ENCODE results near the gene IGF2BP3.

IGF2BP3 gene

DNA sequence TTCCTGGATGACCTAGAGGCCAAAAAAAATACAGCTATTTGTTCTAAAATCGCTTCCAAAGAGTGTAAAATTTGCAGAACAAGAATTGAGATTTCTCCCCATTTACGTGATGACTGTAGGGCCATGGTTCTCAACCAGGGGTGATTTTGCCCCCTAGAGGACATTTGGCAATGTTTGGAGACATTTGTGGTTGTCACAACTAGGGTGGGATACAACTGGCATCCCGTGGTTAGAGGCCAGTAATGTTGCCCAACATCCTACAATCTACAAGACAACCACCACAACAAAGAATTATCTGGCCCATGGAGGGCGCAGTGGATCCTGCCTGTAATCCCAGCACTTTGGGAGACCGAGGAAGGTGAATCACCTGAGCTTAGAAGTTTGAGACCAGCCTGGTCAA lies 193.9 kb downstream of the IGF2BP3 start:
- H3K36me3 ChIP-seq (ENCODE audit: control insufficient read depth, insufficient read depth, low read length): no peaks in the 10 kb centered on the region
- H3K4me3 ChIP-seq (ENCODE audit: insufficient read depth, low read depth, low read length, poor library complexity, severe bottlenecking): no peak overlapping the region
- H3K4me1 ChIP-seq (ENCODE audit: control insufficient read depth, insufficient read depth, low read length, poor library complexity, severe bottlenecking): no peaks in the 10 kb centered on the region
- H3K27ac ChIP-seq (ENCODE audit: insufficient read depth, low read length, poor library complexity, severe bottlenecking): no peak overlapping the region
- H3K27me3 ChIP-seq (replicated peaks; ENCODE audit: control insufficient read depth, insufficient read depth, low read length, poor library complexity, severe bottlenecking): no peaks in the 10 kb centered on the region
- no peak for DNase-seq
- H3K9me3 ChIP-seq (ENCODE audit: control insufficient read depth, low read length): no peaks in the 10 kb centered on the region

DNA sequence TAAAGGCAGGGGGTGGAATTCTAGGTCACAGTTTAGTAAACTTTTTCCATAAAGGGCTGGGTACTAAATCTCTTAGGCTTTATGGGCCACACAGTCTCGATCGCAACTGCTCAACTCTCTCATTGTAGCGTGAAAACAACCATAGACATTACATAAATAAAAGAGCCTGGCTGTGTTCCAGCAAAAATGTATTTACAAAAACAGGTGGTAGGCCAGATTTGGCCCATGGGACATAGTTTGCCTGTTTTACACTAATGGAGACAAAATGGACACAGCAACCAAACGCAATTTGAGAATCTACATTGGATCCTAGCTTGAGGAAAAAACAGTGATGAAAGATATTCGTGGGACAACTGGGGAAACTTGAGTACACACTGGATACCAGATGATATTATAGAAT lies 194.4 kb downstream of the IGF2BP3 start:
- Histone ChIP-seq H3K4me1 (ENCODE audit: control insufficient read depth, insufficient read depth, low read length, poor library complexity, severe bottlenecking) (no peaks in the 10 kb centered on the region), H3K4me3 (ENCODE audit: insufficient read depth, low read depth, low read length, poor library complexity, severe bottlenecking) (no peak overlapping the region), H3K27me3 (replicated peaks; ENCODE audit: control insufficient read depth, insufficient read depth, low read length, poor library complexity, severe bottlenecking) (no peaks in the 10 kb centered on the region), H3K27ac (ENCODE audit: insufficient read depth, low read length, poor library complexity, severe bottlenecking) (no peak overlapping the region), H3K9me3 (ENCODE audit: control insufficient read depth, low read length) (no peaks in the 10 kb centered on the region), H3K36me3 (ENCODE audit: control insufficient read depth, insufficient read depth, low read length) (no peaks in the 10 kb centered on the region)
- no peak for DNase-seq

DNA sequence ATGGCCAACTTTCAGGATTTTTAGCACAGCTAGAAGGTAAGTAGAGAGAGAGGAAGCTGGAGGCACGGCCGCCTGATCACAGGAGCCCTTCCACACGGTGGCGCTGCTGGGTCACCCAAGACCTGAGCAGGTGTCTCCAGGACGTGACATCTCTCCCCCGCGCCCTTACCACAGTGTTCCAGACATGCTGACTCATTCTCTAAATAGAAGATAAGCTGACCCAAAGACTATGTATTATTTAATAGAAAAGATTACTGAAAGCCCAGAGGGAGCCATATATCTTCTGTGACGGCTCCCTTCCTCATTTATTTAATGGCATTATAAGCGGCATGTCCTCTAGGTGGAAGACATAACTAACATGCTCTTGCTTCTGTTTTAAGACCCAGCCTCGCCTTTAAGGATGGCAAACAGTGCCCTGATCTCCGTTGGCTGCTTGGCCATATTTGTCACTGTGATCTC lies 197.1 kb downstream of the IGF2BP3 start:
- H3K4me3 ChIP-seq (ENCODE audit: insufficient read depth, low read depth, low read length, poor library complexity, severe bottlenecking): no peak overlapping the region

DNA sequence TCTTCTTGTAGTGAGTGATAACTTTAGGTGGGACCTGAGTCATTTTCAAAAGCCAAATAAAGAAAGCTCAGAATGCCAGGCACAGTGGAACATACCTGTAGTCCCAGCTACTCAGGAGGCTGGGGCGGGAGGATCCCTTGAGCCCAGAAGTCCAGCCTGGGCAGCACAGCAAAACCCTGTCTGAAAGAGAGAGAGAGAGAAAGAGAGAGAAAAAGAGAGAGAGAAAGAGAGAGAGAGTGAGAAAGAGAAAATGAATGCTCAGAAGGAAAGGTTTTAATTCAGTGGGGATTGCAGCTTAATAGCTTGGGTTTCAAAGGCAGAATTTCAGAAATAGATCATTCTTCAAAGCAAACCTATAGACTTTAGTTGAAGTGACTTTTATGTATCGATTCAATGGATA lies 198.0 kb downstream of the IGF2BP3 start:
- Histone ChIP-seq H3K36me3 (ENCODE audit: control insufficient read depth, insufficient read depth, low read length) (no peaks in the 10 kb centered on the region), H3K4me1 (ENCODE audit: control insufficient read depth, insufficient read depth, low read length, poor library complexity, severe bottlenecking) (no peaks in the 10 kb centered on the region), H3K27me3 (replicated peaks; ENCODE audit: control insufficient read depth, insufficient read depth, low read length, poor library complexity, severe bottlenecking) (no peaks in the 10 kb centered on the region), H3K4me3 (ENCODE audit: insufficient read depth, low read depth, low read length, poor library complexity, severe bottlenecking) (no peak overlapping the region), H3K9me3 (ENCODE audit: control insufficient read depth, low read length) (no peaks in the 10 kb centered on the region), H3K27ac (ENCODE audit: insufficient read depth, low read length, poor library complexity, severe bottlenecking) (no peak overlapping the region)
- no peak for DNase-seq

More for the DNA sequence above, 197.1 kb downstream of the IGF2BP3 start:
- Histone ChIP-seq H3K27ac (ENCODE audit: insufficient read depth, low read length, poor library complexity, severe bottlenecking) (no peak overlapping the region), H3K27me3 (replicated peaks; ENCODE audit: control insufficient read depth, insufficient read depth, low read length, poor library complexity, severe bottlenecking) (no peaks in the 10 kb centered on the region), H3K4me1 (ENCODE audit: control insufficient read depth, insufficient read depth, low read length, poor library complexity, severe bottlenecking) (no peaks in the 10 kb centered on the region), H3K9me3 (ENCODE audit: control insufficient read depth, low read length) (no peaks in the 10 kb centered on the region), H3K36me3 (ENCODE audit: control insufficient read depth, insufficient read depth, low read length) (no peaks in the 10 kb centered on the region)
- peak; percentile 68 to 75 (median 70) for DNase-seq

DNA sequence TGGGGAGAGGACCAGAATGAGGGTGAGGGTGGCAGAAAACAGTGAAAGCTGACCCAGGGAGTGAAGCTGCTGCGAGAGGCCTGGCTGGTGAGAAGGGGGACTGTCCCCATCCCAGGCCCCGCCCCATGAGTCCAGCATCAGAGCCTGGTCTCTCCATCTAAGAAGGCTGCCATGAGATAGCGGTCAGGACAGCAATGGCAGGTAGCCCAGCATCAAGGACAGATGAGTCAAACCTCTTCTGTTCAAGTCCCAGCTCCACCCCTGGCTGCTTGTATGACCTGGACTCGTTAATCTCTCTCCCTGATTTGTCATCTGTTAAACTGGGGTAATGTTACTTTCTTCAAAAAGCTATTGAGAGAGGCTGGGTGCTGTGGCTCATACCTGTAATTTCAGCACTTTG lies 201.5 kb downstream of the IGF2BP3 start:
- H3K9me3 ChIP-seq (ENCODE audit: control insufficient read depth, low read length): no peaks in the 10 kb centered on the region
- H3K4me1 ChIP-seq (ENCODE audit: control insufficient read depth, insufficient read depth, low read length, poor library complexity, severe bottlenecking): no peaks in the 10 kb centered on the region
- H3K27me3 ChIP-seq (replicated peaks; ENCODE audit: control insufficient read depth, insufficient read depth, low read length, poor library complexity, severe bottlenecking): no peaks in the 10 kb centered on the region
- H3K27ac ChIP-seq (ENCODE audit: insufficient read depth, low read length, poor library complexity, severe bottlenecking): no peak overlapping the region
- H3K36me3 ChIP-seq (ENCODE audit: control insufficient read depth, insufficient read depth, low read length): no peaks in the 10 kb centered on the region
- H3K4me3 ChIP-seq (ENCODE audit: insufficient read depth, low read depth, low read length, poor library complexity, severe bottlenecking): no peak overlapping the region
- DNase-seq: no peak

DNA sequence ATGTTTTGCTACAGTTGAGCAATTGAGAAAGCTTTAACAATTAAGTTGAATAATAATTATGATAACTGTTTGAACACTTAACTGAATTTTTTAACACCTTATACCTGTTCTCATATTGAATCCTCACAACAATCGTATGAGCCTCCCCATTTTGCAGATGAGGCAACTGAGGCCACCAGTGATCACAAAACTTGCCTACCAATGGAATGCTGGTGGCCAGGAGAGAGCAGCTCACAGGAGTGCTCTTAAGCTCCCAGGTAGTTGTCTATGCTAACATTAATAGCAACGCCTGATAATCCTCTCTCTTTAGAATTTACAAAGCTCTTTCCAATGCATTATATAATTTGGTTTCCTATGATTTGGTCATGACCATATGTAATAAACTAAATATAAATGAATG lies 202.1 kb downstream of the IGF2BP3 start:
- Histone ChIP-seq H3K36me3 (ENCODE audit: control insufficient read depth, insufficient read depth, low read length) (no peaks in the 10 kb centered on the region), H3K27me3 (replicated peaks; ENCODE audit: control insufficient read depth, insufficient read depth, low read length, poor library complexity, severe bottlenecking) (no peaks in the 10 kb centered on the region), H3K4me1 (ENCODE audit: control insufficient read depth, insufficient read depth, low read length, poor library complexity, severe bottlenecking) (no peaks in the 10 kb centered on the region), H3K9me3 (ENCODE audit: control insufficient read depth, low read length) (no peaks in the 10 kb centered on the region), H3K4me3 (ENCODE audit: insufficient read depth, low read depth, low read length, poor library complexity, severe bottlenecking) (no peak overlapping the region), H3K27ac (ENCODE audit: insufficient read depth, low read length, poor library complexity, severe bottlenecking) (no peak overlapping the region)
- DNase-seq: no peak

DNA sequence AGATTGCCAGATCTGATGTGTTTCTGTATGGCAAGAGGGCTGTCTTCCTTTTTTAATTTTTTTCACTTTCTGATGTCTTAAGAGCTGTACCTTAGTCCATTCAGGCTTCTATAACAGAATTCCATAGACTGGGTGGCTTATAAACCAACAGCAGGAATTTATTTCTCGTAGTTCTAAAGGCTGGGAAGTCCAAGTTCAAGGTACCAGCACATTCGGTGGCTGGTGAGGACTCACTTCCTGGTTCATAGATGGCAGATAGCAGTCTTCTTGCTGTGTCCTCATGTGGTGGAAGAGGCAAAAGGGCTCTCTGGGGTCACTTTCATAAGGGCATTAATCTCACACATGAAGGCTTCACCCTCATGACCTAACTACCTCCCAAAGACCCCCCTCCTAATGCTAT lies 202.9 kb downstream of the IGF2BP3 start:
- no peaks in the 10 kb centered on the region for H3K9me3 ChIP-seq (ENCODE audit: control insufficient read depth, low read length)
- DNase-seq: no peak
- no peaks in the 10 kb centered on the region for H3K36me3 ChIP-seq (ENCODE audit: control insufficient read depth, insufficient read depth, low read length)
- H3K4me1 ChIP-seq (ENCODE audit: control insufficient read depth, insufficient read depth, low read length, poor library complexity, severe bottlenecking): no peaks in the 10 kb centered on the region
- H3K27ac ChIP-seq (ENCODE audit: insufficient read depth, low read length, poor library complexity, severe bottlenecking): no peak overlapping the region
- no peak overlapping the region for H3K4me3 ChIP-seq (ENCODE audit: insufficient read depth, low read depth, low read length, poor library complexity, severe bottlenecking)
- no peaks in the 10 kb centered on the region for H3K27me3 ChIP-seq (replicated peaks; ENCODE audit: control insufficient read depth, insufficient read depth, low read length, poor library complexity, severe bottlenecking)

DNA sequence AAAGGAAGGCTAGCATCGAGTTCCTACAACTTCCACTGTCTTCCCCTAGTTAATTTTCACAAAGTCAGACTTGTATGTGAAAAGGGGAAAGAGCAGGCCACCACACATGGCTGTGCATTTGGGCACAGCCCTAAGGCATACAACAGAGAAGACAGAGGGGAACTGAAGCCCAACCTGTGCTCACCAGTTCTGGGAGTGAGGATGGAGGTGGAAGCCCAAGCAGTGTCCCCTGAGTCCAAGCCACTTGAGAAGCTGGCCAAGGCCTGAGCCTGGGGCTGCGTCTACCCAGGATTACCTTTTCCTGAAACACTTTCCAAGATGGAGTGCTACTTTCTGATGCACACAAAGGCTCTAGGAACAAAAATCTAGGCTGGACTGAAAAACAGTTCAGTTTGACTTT lies 203.4 kb downstream of the IGF2BP3 start:
- DNase-seq: no peak
- no peaks in the 10 kb centered on the region for H3K27me3 ChIP-seq (replicated peaks; ENCODE audit: control insufficient read depth, insufficient read depth, low read length, poor library complexity, severe bottlenecking)
- no peaks in the 10 kb centered on the region for H3K36me3 ChIP-seq (ENCODE audit: control insufficient read depth, insufficient read depth, low read length)
- no peaks in the 10 kb centered on the region for H3K9me3 ChIP-seq (ENCODE audit: control insufficient read depth, low read length)
- no peak overlapping the region for H3K27ac ChIP-seq (ENCODE audit: insufficient read depth, low read length, poor library complexity, severe bottlenecking)
- H3K4me1 ChIP-seq (ENCODE audit: control insufficient read depth, insufficient read depth, low read length, poor library complexity, severe bottlenecking): no peaks in the 10 kb centered on the region
- no peak overlapping the region for H3K4me3 ChIP-seq (ENCODE audit: insufficient read depth, low read depth, low read length, poor library complexity, severe bottlenecking)

DNA sequence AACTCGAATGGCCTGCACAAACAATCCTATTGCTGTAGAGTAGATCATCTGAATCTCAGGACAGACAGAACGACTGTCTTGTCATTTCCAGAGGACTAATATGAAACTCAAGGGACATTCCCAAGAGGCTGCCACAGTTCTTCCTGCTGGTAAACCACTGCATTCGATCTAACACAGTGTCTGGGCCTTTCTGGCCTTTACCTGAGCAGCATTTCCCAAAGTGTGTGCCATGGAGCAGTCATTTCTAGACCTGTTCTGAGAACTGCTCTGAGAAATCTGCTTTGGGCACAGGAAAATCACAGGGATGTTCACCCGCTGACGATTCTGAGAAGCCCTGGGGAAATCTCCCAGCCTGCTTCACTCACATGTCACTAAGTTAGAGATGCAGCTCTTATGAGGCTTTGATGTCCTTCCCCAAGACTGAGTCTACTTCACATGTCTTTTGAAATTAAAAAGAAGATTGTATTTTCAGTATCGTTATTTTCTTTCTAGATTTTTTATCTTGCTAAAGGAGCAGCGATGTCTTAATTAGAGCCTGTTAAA lies 205.3 kb downstream of the IGF2BP3 start:
- Histone ChIP-seq H3K9me3 (ENCODE audit: control insufficient read depth, low read length) (no peaks in the 10 kb centered on the region), H3K4me3 (ENCODE audit: insufficient read depth, low read depth, low read length, poor library complexity, severe bottlenecking) (no peak overlapping the region), H3K27me3 (replicated peaks; ENCODE audit: control insufficient read depth, insufficient read depth, low read length, poor library complexity, severe bottlenecking) (no peaks in the 10 kb centered on the region), H3K27ac (ENCODE audit: insufficient read depth, low read length, poor library complexity, severe bottlenecking) (no peak overlapping the region), H3K36me3 (ENCODE audit: control insufficient read depth, insufficient read depth, low read length) (no peaks in the 10 kb centered on the region), H3K4me1 (ENCODE audit: control insufficient read depth, insufficient read depth, low read length, poor library complexity, severe bottlenecking) (no peaks in the 10 kb centered on the region)
- DNase-seq: no peak

DNA sequence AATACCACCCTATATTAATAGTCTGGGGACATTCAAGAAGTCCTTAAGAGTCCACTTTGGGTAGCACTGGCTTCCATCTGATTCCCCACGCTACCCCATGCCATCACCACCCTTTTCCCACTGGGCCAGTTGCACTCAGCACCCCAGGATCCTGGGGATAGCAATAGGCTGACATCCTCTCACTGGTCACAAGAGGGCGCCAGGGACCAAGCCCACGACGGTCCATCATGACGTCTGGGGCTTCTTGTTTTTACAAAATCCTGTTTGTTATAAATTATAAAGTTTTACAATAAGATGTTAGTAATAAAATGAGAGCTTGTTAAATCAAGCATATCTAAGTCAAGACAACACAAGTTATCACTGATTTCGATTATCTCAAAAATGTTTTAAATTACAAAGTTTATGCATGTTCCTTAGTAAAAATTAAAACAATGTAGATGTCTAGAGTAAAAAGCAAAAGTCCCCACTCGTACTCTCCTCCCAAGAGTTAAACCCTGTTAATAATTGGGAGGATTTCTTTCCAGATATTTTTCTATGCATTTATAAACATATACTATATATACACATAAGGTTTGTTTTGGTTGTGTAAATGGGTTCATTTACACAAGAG lies 208.3 kb downstream of the IGF2BP3 start:
- no peaks in the 10 kb centered on the region for H3K27me3 ChIP-seq (replicated peaks; ENCODE audit: control insufficient read depth, insufficient read depth, low read length, poor library complexity, severe bottlenecking)
- H3K4me1 ChIP-seq (ENCODE audit: control insufficient read depth, insufficient read depth, low read length, poor library complexity, severe bottlenecking): no peaks in the 10 kb centered on the region
- no peaks in the 10 kb centered on the region for H3K9me3 ChIP-seq (ENCODE audit: control insufficient read depth, low read length)
- H3K27ac ChIP-seq (ENCODE audit: insufficient read depth, low read length, poor library complexity, severe bottlenecking): no peak overlapping the region
- H3K4me3 ChIP-seq (ENCODE audit: insufficient read depth, low read depth, low read length, poor library complexity, severe bottlenecking): no peak overlapping the region
- peak; percentile 13 to 42 (median 19) for DNase-seq
- H3K36me3 ChIP-seq (ENCODE audit: control insufficient read depth, insufficient read depth, low read length): no peaks in the 10 kb centered on the region
